WTC11 (cell line): ENCODE data around the gene NAV3. TPM values are rescaled to one million over a fixed set of nuclear protein-coding genes. Genes with fewer than 3 reads are reported as not detected.

Source experiments
- ATAC-seq: fragments of 200-7000 bp; cut with Tn5 transposase; 2 replicates; pipeline ENCODE4 v1.10.0; 2021; ENCODE audit warnings: mild to moderate bottlenecking, moderate library complexity
- CTCF ChIA-PET: fragments of 300-600 bp; sonication (Branson Sonifier 250); formaldehyde crosslinking; loops from one replicate; lab custom pipeline; 2021; ENCODE audit warnings: antibody characterized with exemption; lab: Charles Lee
- POLR2A ChIA-PET: fragments of 350-600 bp; sonication (Branson Sonifier 250); formaldehyde crosslinking; loops from one replicate; lab custom pipeline; 2021; ENCODE audit warnings: antibody characterized with exemption; lab: Charles Lee
- DNase-seq: peaks from one replicate; pipeline ENCODE4 v3.0.0; 2021; ENCODE audit warnings: low spot score
- H3K27ac Mint-ChIP-seq: 2 replicates; pipeline ENCODE4 v1.8.0; 2021; ENCODE audit warnings: mixed read lengths
- H3K27me3 Mint-ChIP-seq: 2 replicates; pipeline ENCODE4 v1.8.0; 2021; ENCODE audit warnings: low read depth, mild to moderate bottlenecking, moderate library complexity, mixed read lengths
- H3K36me3 Mint-ChIP-seq: 2 replicates; pipeline ENCODE4 v1.8.0; 2021; ENCODE audit warnings: mixed read lengths
- H3K4me1 Mint-ChIP-seq: 2 replicates; pipeline ENCODE4 v1.8.0; 2022; ENCODE audit warnings: mixed read lengths
- H3K4me3 Mint-ChIP-seq: 2 replicates; pipeline ENCODE4 v1.8.0; 2021; ENCODE audit warnings: mild to moderate bottlenecking, moderate library complexity, mixed read lengths
- H3K9me3 Mint-ChIP-seq: 2 replicates; pipeline ENCODE4 v1.8.0; 2021; ENCODE audit warnings: mixed read lengths
- CREM ChIP-seq: sonication (generic); formaldehyde crosslinking; IDR thresholded peaks from 2 replicates; pipeline ENCODE4 v1.8.1; 2022; ENCODE audit warnings: mild to moderate bottlenecking, missing genetic modification reagents, moderate library complexity
- ELF4 ChIP-seq: sonication (generic); formaldehyde crosslinking; IDR thresholded peaks from 2 replicates; pipeline ENCODE4 v1.8.1; 2022; ENCODE audit warnings: low read depth, mild to moderate bottlenecking, moderate library complexity, missing genetic modification reagents
- ESRRA ChIP-seq: sonication (generic); formaldehyde crosslinking; IDR thresholded peaks from 2 replicates; pipeline ENCODE4 v1.8.1; 2022; ENCODE audit warnings: mild to moderate bottlenecking, missing genetic modification reagents, borderline replicate concordance
- GTF2I ChIP-seq: fragments of 250-450 bp; sonication (Bioruptor Pico); conservative IDR thresholded peaks from 2 replicates; pipeline ENCODE4 v1.4.0; 2021; ENCODE audit warnings: mild to moderate bottlenecking
- HMGA2 ChIP-seq: fragments of 250-450 bp; sonication (Bioruptor Pico); IDR thresholded peaks from 2 replicates; pipeline ENCODE4 v1.4.0; 2021; ENCODE audit warnings: mild to moderate bottlenecking, moderate library complexity
- IRF2 ChIP-seq: sonication (generic); formaldehyde crosslinking; IDR thresholded peaks from 2 replicates; pipeline ENCODE4 v1.8.0; 2022; ENCODE audit warnings: low read depth, missing genetic modification reagents, borderline replicate concordance
- JUN ChIP-seq: sonication (generic); formaldehyde crosslinking; IDR thresholded peaks from 2 replicates; pipeline ENCODE4 v1.8.0; 2023; ENCODE audit warnings: mild to moderate bottlenecking, missing genetic modification reagents
- KAT7 ChIP-seq: sonication (generic); formaldehyde crosslinking; IDR thresholded peaks from 2 replicates; pipeline ENCODE4 v1.8.1; 2023; ENCODE audit warnings: missing genetic modification reagents, mild to moderate bottlenecking, borderline replicate concordance
- NR2C2 ChIP-seq: sonication (generic); formaldehyde crosslinking; IDR thresholded peaks from 2 replicates; pipeline ENCODE4 v1.8.0; 2022; ENCODE audit warnings: mild to moderate bottlenecking, missing genetic modification reagents
- PRRX2 ChIP-seq: fragments of 250-450 bp; sonication (Bioruptor Pico); IDR thresholded peaks from 2 replicates; pipeline ENCODE4 v1.8.0; 2021; ENCODE audit warnings: mild to moderate bottlenecking
- RORB ChIP-seq: fragments of 250-450 bp; sonication (Bioruptor Pico); IDR thresholded peaks from 2 replicates; pipeline ENCODE4 v1.9.0; 2021; ENCODE audit warnings: mild to moderate bottlenecking
- ZNF121 ChIP-seq: sonication (generic); formaldehyde crosslinking; IDR thresholded peaks from 2 replicates; pipeline ENCODE4 v1.8.0; 2023; ENCODE audit warnings: missing genetic modification reagents
- ZNF232 ChIP-seq: sonication (generic); formaldehyde crosslinking; IDR thresholded peaks from 2 replicates; pipeline ENCODE4 v1.8.0; 2022; ENCODE audit warnings: mild to moderate bottlenecking, missing genetic modification reagents
- ZNF396 ChIP-seq: fragments of 250-450 bp; sonication (Bioruptor Pico); IDR thresholded peaks from 2 replicates; pipeline ENCODE4 v1.8.0; 2021; ENCODE audit warnings: mild to moderate bottlenecking, moderate library complexity, borderline replicate concordance
- total RNA-seq: library from RNA; stranded (reverse); gene quantifications from 3 replicates; pipeline ENCODE4 v1.2.3, GENCODE V29; 2021
- TF ChIP-seq, protein P1 (sequence below): sonication (generic); formaldehyde crosslinking; IDR thresholded peaks from 2 replicates; pipeline ENCODE4 v1.8.1; 2023; ENCODE audit warnings: mild to moderate bottlenecking, missing genetic modification reagents, borderline replicate concordance
- TF ChIP-seq, protein P2 (sequence below): sonication (generic); formaldehyde crosslinking; IDR thresholded peaks from 2 replicates; pipeline ENCODE4 v1.8.1; 2022; ENCODE audit warnings: mild to moderate bottlenecking, moderate library complexity, missing genetic modification reagents
- TF ChIP-seq, protein P3 (sequence below): fragments of 250-450 bp; sonication (Bioruptor Pico); IDR thresholded peaks from 2 replicates; pipeline ENCODE4 v2.1.2; 2022; ENCODE audit warnings: mild to moderate bottlenecking, moderate library complexity
- TF ChIP-seq, protein P4 (sequence below): sonication (generic); formaldehyde crosslinking; IDR thresholded peaks from 2 replicates; pipeline ENCODE4 v1.8.1; 2022; ENCODE audit warnings: mild to moderate bottlenecking, missing genetic modification reagents, moderate library complexity, borderline replicate concordance
- TF ChIP-seq, protein P5 (sequence below): sonication (generic); formaldehyde crosslinking; IDR thresholded peaks from 2 replicates; pipeline ENCODE4 v1.8.1; 2023; ENCODE audit warnings: mild to moderate bottlenecking, missing genetic modification reagents, moderate library complexity
- TF ChIP-seq, protein P6 (sequence below): sonication (generic); formaldehyde crosslinking; IDR thresholded peaks from 2 replicates; pipeline ENCODE4 v1.8.0; 2022; ENCODE audit warnings: mild to moderate bottlenecking, missing genetic modification reagents

Gene NAV3
- total RNA-seq, 1 experiment from 2014 or later = 3.3 TPM

DNA sequence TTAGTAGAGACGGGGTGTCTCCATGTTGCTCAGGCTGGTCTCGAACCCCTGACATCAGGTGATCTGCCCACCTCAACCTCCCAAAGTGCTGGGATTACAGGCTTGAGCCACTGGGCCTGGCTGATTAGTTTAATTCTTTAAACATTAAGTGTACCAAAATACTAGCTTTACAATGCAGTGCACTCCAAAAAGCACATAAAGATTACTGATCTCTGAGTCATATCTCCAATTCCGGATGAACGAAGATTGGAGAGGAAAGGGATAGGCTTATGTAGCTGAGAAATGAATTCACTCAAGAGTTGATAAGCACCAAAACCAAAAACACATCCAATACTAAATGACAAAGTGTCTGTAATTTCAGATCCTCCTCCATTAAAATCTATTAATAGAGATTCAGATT lies 15.1 kb downstream of the NAV3 start:
- Mint-ChIP-seq H3K27ac (no peak overlapping the region), H3K9me3 (no peaks in the 10 kb centered on the region; the same call in 1 of the 2 replicates), H3K4me3 (no peak overlapping the region), H3K27me3 (no peaks in the 10 kb centered on the region), H3K4me1 (peaks cover 4% of the 10 kb centered on the region; the same call in 1 of the 2 replicates), H3K36me3 (no peaks in the 10 kb centered on the region)
- no peak for DNase-seq
- no peak for TF ChIP-seq GTF2I (CRISPR knock-in tag)
- ATAC-seq = no peak
- ChIA-PET POLR2A (no interaction called here), CTCF (interaction anchor here (0.6 kb wide), 1 partner anchor 23 kb away, joined by 3 read pairs; no protein-coding TSS in a partner anchor)

DNA sequence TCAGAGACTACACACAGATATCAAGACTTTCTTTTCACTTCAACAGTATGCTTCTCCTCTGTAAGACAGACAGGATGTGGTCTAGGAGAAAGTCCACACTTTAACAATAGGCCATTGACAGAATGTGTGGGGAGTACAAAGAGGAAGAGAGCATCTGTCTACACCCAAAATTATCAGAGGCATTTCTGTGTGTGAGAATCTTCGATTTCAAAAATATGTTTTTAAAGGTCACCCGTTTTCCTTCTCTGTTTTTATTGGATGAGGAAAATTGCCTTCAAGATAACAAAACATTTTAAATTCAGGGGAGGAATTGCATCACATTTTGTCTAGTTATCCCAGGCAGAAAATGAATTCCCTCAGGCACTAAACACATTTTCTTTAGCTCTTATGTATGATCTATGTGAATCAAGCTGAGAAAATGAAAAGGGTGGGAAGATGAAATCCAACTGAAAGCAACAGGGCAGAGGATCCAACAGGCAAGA lies 16.4 kb downstream of the NAV3 start:
- DNase-seq = no peak
- Mint-ChIP-seq H3K27ac (no peak overlapping the region), H3K9me3 (no peaks in the 10 kb centered on the region)
- TF ChIP-seq, protein P1, sequence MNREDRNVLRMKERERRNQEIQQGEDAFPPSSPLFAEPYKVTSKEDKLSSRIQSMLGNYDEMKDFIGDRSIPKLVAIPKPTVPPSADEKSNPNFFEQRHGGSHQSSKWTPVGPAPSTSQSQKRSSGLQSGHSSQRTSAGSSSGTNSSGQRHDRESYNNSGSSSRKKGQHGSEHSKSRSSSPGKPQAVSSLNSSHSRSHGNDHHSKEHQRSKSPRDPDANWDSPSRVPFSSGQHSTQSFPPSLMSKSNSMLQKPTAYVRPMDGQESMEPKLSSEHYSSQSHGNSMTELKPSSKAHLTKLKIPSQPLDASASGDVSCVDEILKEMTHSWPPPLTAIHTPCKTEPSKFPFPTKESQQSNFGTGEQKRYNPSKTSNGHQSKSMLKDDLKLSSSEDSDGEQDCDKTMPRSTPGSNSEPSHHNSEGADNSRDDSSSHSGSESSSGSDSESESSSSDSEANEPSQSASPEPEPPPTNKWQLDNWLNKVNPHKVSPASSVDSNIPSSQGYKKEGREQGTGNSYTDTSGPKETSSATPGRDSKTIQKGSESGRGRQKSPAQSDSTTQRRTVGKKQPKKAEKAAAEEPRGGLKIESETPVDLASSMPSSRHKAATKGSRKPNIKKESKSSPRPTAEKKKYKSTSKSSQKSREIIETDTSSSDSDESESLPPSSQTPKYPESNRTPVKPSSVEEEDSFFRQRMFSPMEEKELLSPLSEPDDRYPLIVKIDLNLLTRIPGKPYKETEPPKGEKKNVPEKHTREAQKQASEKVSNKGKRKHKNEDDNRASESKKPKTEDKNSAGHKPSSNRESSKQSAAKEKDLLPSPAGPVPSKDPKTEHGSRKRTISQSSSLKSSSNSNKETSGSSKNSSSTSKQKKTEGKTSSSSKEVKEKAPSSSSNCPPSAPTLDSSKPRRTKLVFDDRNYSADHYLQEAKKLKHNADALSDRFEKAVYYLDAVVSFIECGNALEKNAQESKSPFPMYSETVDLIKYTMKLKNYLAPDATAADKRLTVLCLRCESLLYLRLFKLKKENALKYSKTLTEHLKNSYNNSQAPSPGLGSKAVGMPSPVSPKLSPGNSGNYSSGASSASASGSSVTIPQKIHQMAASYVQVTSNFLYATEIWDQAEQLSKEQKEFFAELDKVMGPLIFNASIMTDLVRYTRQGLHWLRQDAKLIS (CRISPR knock-in tag) = no peak
- TF ChIP-seq ZNF232 (CRISPR knock-in tag) (no peak), KAT7 (CRISPR knock-in tag) (no peak), HMGA2 (CRISPR knock-in tag) (no peak), JUN (CRISPR knock-in tag) (no peak), IRF2 (CRISPR knock-in tag) (no peak), PRRX2 (no peak), ZNF121 (CRISPR knock-in tag) (no peak), GTF2I (CRISPR knock-in tag) (no peak), CREM (CRISPR knock-in tag) (no peak), RORB (CRISPR knock-in tag) (no peak), NR2C2 (CRISPR knock-in tag) (no peak), ELF4 (no peak), ESRRA (CRISPR knock-in tag) (no peak), ZNF396 (CRISPR knock-in tag) (no peak)
- TF ChIP-seq, protein P2, sequence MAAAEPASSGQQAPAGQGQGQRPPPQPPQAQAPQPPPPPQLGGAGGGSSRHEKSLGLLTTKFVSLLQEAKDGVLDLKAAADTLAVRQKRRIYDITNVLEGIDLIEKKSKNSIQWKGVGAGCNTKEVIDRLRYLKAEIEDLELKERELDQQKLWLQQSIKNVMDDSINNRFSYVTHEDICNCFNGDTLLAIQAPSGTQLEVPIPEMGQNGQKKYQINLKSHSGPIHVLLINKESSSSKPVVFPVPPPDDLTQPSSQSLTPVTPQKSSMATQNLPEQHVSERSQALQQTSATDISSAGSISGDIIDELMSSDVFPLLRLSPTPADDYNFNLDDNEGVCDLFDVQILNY (CRISPR knock-in tag) = no peak
- TF ChIP-seq, protein P3, sequence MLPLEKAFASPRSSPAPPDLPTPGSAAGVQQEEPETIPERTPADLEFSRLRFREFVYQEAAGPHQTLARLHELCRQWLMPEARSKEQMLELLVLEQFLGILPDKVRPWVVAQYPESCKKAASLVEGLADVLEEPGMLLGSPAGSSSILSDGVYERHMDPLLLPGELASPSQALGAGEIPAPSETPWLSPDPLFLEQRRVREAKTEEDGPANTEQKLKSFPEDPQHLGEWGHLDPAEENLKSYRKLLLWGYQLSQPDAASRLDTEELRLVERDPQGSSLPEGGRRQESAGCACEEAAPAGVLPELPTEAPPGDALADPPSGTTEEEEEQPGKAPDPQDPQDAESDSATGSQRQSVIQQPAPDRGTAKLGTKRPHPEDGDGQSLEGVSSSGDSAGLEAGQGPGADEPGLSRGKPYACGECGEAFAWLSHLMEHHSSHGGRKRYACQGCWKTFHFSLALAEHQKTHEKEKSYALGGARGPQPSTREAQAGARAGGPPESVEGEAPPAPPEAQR (CRISPR knock-in tag) = no peak
- TF ChIP-seq, protein P4, sequence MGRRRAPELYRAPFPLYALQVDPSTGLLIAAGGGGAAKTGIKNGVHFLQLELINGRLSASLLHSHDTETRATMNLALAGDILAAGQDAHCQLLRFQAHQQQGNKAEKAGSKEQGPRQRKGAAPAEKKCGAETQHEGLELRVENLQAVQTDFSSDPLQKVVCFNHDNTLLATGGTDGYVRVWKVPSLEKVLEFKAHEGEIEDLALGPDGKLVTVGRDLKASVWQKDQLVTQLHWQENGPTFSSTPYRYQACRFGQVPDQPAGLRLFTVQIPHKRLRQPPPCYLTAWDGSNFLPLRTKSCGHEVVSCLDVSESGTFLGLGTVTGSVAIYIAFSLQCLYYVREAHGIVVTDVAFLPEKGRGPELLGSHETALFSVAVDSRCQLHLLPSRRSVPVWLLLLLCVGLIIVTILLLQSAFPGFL (CRISPR knock-in tag) = no peak
- TF ChIP-seq, protein P5, sequence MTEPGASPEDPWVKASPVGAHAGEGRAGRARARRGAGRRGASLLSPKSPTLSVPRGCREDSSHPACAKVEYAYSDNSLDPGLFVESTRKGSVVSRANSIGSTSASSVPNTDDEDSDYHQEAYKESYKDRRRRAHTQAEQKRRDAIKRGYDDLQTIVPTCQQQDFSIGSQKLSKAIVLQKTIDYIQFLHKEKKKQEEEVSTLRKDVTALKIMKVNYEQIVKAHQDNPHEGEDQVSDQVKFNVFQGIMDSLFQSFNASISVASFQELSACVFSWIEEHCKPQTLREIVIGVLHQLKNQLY (CRISPR knock-in tag) = no peak
- TF ChIP-seq, protein P6, sequence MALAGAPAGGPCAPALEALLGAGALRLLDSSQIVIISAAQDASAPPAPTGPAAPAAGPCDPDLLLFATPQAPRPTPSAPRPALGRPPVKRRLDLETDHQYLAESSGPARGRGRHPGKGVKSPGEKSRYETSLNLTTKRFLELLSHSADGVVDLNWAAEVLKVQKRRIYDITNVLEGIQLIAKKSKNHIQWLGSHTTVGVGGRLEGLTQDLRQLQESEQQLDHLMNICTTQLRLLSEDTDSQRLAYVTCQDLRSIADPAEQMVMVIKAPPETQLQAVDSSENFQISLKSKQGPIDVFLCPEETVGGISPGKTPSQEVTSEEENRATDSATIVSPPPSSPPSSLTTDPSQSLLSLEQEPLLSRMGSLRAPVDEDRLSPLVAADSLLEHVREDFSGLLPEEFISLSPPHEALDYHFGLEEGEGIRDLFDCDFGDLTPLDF (CRISPR knock-in tag) = no peak
- TF ChIP-seq, all 79 proteins: peak for 0
- ChIA-PET CTCF (no interaction called here), POLR2A (no interaction called here)
- Mint-ChIP-seq H3K4me3 (no peak overlapping the region), H3K4me1 (peaks cover 4% of the 10 kb centered on the region; the same call in 1 of the 2 replicates), H3K27me3 (no peaks in the 10 kb centered on the region), H3K36me3 (no peaks in the 10 kb centered on the region)
- ATAC-seq = no peak
